ENCODE results near the gene TOM1L2.

The TOM1L2 gene

GRCh38 chr17:17810895-17811248 is 161.3 kb downstream of the TOM1L2 start:
- Histone ChIP-seq H3K9me2 (replicated peaks; ENCODE audit: control insufficient read depth, low read length) (no peaks in the 10 kb centered on the region), H3K27me3 (ENCODE audit: control insufficient read depth, low read length) (no peaks in the 10 kb centered on the region), H3K9me3 (ENCODE audit: control insufficient read depth, insufficient read depth, low read length) (no peaks in the 10 kb centered on the region), H3K27ac (ENCODE audit: low read depth, low read length) (no peak overlapping the region), H3K4me3 (ENCODE audit: low read length) (no peak overlapping the region), H3K79me2 (ENCODE audit: control insufficient read depth, low read length) (no peaks in the 10 kb centered on the region), H3K36me3 (ENCODE audit: control insufficient read depth, low read length) (peaks cover 58% of the 10 kb centered on the region), H3F3A (ENCODE audit: control insufficient read depth, insufficient read depth) (peaks cover 9% of the 10 kb centered on the region), H3K4me2 (ENCODE audit: low read length) (no peak overlapping the region), H4K20me1 (ENCODE audit: control insufficient read depth, insufficient read depth, low read depth, low read length) (no peaks in the 10 kb centered on the region), H3K4me1 (ENCODE audit: control insufficient read depth, low read length) (no peaks in the 10 kb centered on the region)
- TF ChIP-seq CTCF (IDR thresholded peaks at IDR 0.05; ENCODE audit: low read depth, low read length, poor library complexity, severe bottlenecking) (no peak), EZH2phosphoT487 (IDR thresholded peaks at IDR 0.05; ENCODE audit: borderline replicate concordance, low read length) (no peak)

GRCh38 chr17:17810084-17810894 is 161.9 kb downstream of the TOM1L2 start:
- Histone ChIP-seq H3K27ac (ENCODE audit: low read depth, low read length) (no peak overlapping the region), H3K36me3 (ENCODE audit: control insufficient read depth, low read length) (peaks cover 55% of the 10 kb centered on the region), H3K79me2 (ENCODE audit: control insufficient read depth, low read length) (no peaks in the 10 kb centered on the region), H3K9me2 (replicated peaks; ENCODE audit: control insufficient read depth, low read length) (no peaks in the 10 kb centered on the region), H3K4me1 (ENCODE audit: control insufficient read depth, low read length) (no peaks in the 10 kb centered on the region), H3K9me3 (ENCODE audit: control insufficient read depth, insufficient read depth, low read length) (no peaks in the 10 kb centered on the region), H4K20me1 (ENCODE audit: control insufficient read depth, insufficient read depth, low read depth, low read length) (no peaks in the 10 kb centered on the region), H3K4me2 (ENCODE audit: low read length) (no peak overlapping the region), H3K27me3 (ENCODE audit: control insufficient read depth, low read length) (no peaks in the 10 kb centered on the region), H3F3A (ENCODE audit: control insufficient read depth, insufficient read depth) (peaks cover 9% of the 10 kb centered on the region), H3K4me3 (ENCODE audit: low read length) (no peak overlapping the region)
- no peak for TF ChIP-seq EZH2phosphoT487 (IDR thresholded peaks at IDR 0.05; ENCODE audit: borderline replicate concordance, low read length)
- TF ChIP-seq CTCF (IDR thresholded peaks at IDR 0.05; ENCODE audit: low read depth, low read length, poor library complexity, severe bottlenecking) = no peak

- Histone ChIP-seq H3K4me1 (ENCODE audit: control insufficient read depth, low read length) (no peaks in the 10 kb centered on the region), H3K9me2 (replicated peaks; ENCODE audit: control insufficient read depth, low read length) (no peaks in the 10 kb centered on the region), H3K9me3 (ENCODE audit: control insufficient read depth, insufficient read depth, low read length) (no peaks in the 10 kb centered on the region), H3K27ac (ENCODE audit: low read depth, low read length) (no peak overlapping the region), H3K36me3 (ENCODE audit: control insufficient read depth, low read length) (peaks cover 49% of the 10 kb centered on the region), H4K20me1 (ENCODE audit: control insufficient read depth, insufficient read depth, low read depth, low read length) (no peaks in the 10 kb centered on the region), H3K79me2 (ENCODE audit: control insufficient read depth, low read length) (no peaks in the 10 kb centered on the region), H3K4me2 (ENCODE audit: low read length) (no peak overlapping the region), H3K4me3 (ENCODE audit: low read length) (no peak overlapping the region), H3K27me3 (ENCODE audit: control insufficient read depth, low read length) (no peaks in the 10 kb centered on the region), H3F3A (ENCODE audit: control insufficient read depth, insufficient read depth) (peaks cover 9% of the 10 kb centered on the region)
- TF ChIP-seq EZH2phosphoT487 (IDR thresholded peaks at IDR 0.05; ENCODE audit: borderline replicate concordance, low read length) = no peak
- no peak for TF ChIP-seq CTCF (IDR thresholded peaks at IDR 0.05; ENCODE audit: low read depth, low read length, poor library complexity, severe bottlenecking)
Observed at GRCh38 chr17:17809531-17810083, 162.6 kb downstream of the TOM1L2 start.
